ENCODE results near the gene TULP3.

The TULP3 gene

GRCh38 chr12:2924019-2924418 lies 33.3 kb downstream of the TULP3 start:
- no peak for TF ChIP-seq CTCF (IDR thresholded peaks at IDR 0.05; ENCODE audit: unreplicated experiment in 3 of 3)
- Mint-ChIP-seq H3K27ac (no peak overlapping the region), H3K36me3 (ENCODE audit: low read depth) (peaks cover 73% of the 10 kb centered on the region), H3K4me3 (no peak overlapping the region), H3K27me3 (ENCODE audit: low read depth) (peaks cover 4% of the 10 kb centered on the region), H3K9me3 (no peaks in the 10 kb centered on the region), H3K4me1 (no peaks in the 10 kb centered on the region)

GRCh38 chr12:2925322-2925995 lies 34.8 kb downstream of the TULP3 start:
- Mint-ChIP-seq H3K4me1 (no peaks in the 10 kb centered on the region), H3K27ac (no peak overlapping the region), H3K27me3 (ENCODE audit: low read depth) (peaks cover 4% of the 10 kb centered on the region), H3K9me3 (no peaks in the 10 kb centered on the region), H3K4me3 (no peak overlapping the region), H3K36me3 (ENCODE audit: low read depth) (peaks cover 68% of the 10 kb centered on the region)
- no peak for TF ChIP-seq CTCF (IDR thresholded peaks at IDR 0.05; ENCODE audit: unreplicated experiment in 3 of 3)

- Mint-ChIP-seq H3K36me3 (ENCODE audit: low read depth) (peaks cover 61% of the 10 kb centered on the region), H3K4me1 (no peaks in the 10 kb centered on the region), H3K27ac (no peak overlapping the region), H3K27me3 (ENCODE audit: low read depth) (no peaks in the 10 kb centered on the region), H3K4me3 (no peak overlapping the region), H3K9me3 (no peaks in the 10 kb centered on the region)
- TF ChIP-seq CTCF (IDR thresholded peaks at IDR 0.05; ENCODE audit: unreplicated experiment in 3 of 3): no peak
Measured at GRCh38 chr12:2930865-2931264, 40.2 kb downstream of the TULP3 start.

GRCh38 chr12:2933586-2933985 lies 42.9 kb downstream of the TULP3 start:
- Mint-ChIP-seq H3K27ac (no peak overlapping the region), H3K4me3 (no peak overlapping the region), H3K27me3 (ENCODE audit: low read depth) (no peaks in the 10 kb centered on the region), H3K36me3 (ENCODE audit: low read depth) (peaks cover 55% of the 10 kb centered on the region), H3K9me3 (no peaks in the 10 kb centered on the region), H3K4me1 (no peaks in the 10 kb centered on the region)
- TF ChIP-seq CTCF (IDR thresholded peaks at IDR 0.05; ENCODE audit: unreplicated experiment in 3 of 3): no peak

- Mint-ChIP-seq H3K27me3 (ENCODE audit: low read depth) (no peaks in the 10 kb centered on the region), H3K4me3 (no peak overlapping the region), H3K9me3 (no peaks in the 10 kb centered on the region), H3K36me3 (ENCODE audit: low read depth) (peaks cover 56% of the 10 kb centered on the region), H3K27ac (no peak overlapping the region), H3K4me1 (no peaks in the 10 kb centered on the region)
- TF ChIP-seq CTCF (IDR thresholded peaks at IDR 0.05; ENCODE audit: unreplicated experiment in 3 of 3): no peak
Measured at GRCh38 chr12:2934371-2934770, 43.7 kb downstream of the TULP3 start.

- no peak overlapping the region for H3K27ac Mint-ChIP-seq
- no peak overlapping the region for H3K4me3 Mint-ChIP-seq
- TF ChIP-seq CTCF (IDR thresholded peaks at IDR 0.05; ENCODE audit: unreplicated experiment in 3 of 3): no peak
- H3K4me1 Mint-ChIP-seq: peaks cover 11% of the 10 kb centered on the region
- peaks cover 57% of the 10 kb centered on the region for H3K36me3 Mint-ChIP-seq (ENCODE audit: low read depth)
- no peaks in the 10 kb centered on the region for H3K9me3 Mint-ChIP-seq
- H3K27me3 Mint-ChIP-seq (ENCODE audit: low read depth): no peaks in the 10 kb centered on the region
Measured at GRCh38 chr12:2936301-2936700, 45.6 kb downstream of the TULP3 start.
